Measurements from ENCODE around the gene STYXL1.

Gene STYXL1

GRCh38 chr7:75950111-75950681 is 97.6 kb downstream of the STYXL1 start:
- H3K4me3 ChIP-seq (ENCODE audit: low read depth, low read length), result no peak overlapping the region
- TF ChIP-seq CTCF (IDR thresholded peaks at IDR 0.05; ENCODE audit: borderline replicate concordance, insufficient read depth, low read depth, low read length), result no peak

GRCh38 chr7:75948179-75948578 is 99.6 kb downstream of the STYXL1 start:
- no peak for TF ChIP-seq CTCF (IDR thresholded peaks at IDR 0.05; ENCODE audit: borderline replicate concordance, insufficient read depth, low read depth, low read length)
- no peak overlapping the region for H3K4me3 ChIP-seq (ENCODE audit: low read depth, low read length)

All from GM12875 (cell line).